ENCODE measurements around the gene TPP2. TPM values are rescaled to one million over a fixed set of nuclear protein-coding genes. Genes with fewer than 3 reads are reported as not detected.

The TPP2 gene
- total RNA-seq, 4 donors from 2014 or later = 24.5 to 32.2 (median 26.8) TPM

DNA sequence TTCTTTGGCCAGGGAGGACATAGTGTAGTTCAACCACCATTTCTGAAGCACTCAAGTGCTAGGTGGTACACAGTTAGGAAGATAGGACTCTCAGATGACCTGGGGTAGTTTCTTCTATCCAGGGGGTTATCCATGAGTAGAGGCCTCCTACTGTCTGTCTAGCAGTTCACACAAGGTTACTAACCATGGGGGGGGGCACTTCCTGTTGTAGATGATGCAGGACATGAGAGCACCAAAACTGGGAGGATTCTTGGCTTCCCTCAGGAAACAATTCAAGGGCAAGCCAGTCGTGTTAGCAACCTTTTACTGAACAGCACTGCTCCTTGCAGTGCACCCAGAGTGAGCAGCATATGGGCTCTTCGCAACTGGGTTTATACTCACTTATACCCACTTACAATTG lies 8.9 kb upstream of the TPP2 start:
- 62 to 67% methylated on average over 2 of the region's 2 CpGs for WGBS, 2 donors
- H3K4me3 ChIP-seq (ENCODE audit: low read depth, poor library complexity, severe bottlenecking) = no peak overlapping the region
- DNase-seq (ENCODE audit: low spot score in 2 of 2) = no peak
- intact Hi-C loops (cut with DNase I; ENCODE audit: low total_unique reads) = loop anchor here (10.0 kb wide), 1 partner anchor 197 kb away; no protein-coding TSS in a partner anchor
- TF ChIP-seq CTCF (IDR thresholded peaks at IDR 0.05) = no peak
- no peak for TF ChIP-seq POLR2A (IDR thresholded peaks at IDR 0.05)

GRCh38 chr13:102589301-102589822 lies 7.4 kb upstream of the TPP2 start:
- intact Hi-C loops (cut with DNase I; ENCODE audit: low total_unique reads) = loop anchor here (10.0 kb wide), 1 partner anchor 195 kb away; no protein-coding TSS in a partner anchor
- TF ChIP-seq POLR2A (IDR thresholded peaks at IDR 0.05) (no peak), CTCF (IDR thresholded peaks at IDR 0.05) (no peak)
- WGBS, 2 donors = 63 to 74% methylated on average over 7 of the region's 7 CpGs
- H3K4me3 ChIP-seq (ENCODE audit: low read depth, poor library complexity, severe bottlenecking) = no peak overlapping the region
- DNase-seq (ENCODE audit: low spot score in 2 of 2) = no peak

DNA sequence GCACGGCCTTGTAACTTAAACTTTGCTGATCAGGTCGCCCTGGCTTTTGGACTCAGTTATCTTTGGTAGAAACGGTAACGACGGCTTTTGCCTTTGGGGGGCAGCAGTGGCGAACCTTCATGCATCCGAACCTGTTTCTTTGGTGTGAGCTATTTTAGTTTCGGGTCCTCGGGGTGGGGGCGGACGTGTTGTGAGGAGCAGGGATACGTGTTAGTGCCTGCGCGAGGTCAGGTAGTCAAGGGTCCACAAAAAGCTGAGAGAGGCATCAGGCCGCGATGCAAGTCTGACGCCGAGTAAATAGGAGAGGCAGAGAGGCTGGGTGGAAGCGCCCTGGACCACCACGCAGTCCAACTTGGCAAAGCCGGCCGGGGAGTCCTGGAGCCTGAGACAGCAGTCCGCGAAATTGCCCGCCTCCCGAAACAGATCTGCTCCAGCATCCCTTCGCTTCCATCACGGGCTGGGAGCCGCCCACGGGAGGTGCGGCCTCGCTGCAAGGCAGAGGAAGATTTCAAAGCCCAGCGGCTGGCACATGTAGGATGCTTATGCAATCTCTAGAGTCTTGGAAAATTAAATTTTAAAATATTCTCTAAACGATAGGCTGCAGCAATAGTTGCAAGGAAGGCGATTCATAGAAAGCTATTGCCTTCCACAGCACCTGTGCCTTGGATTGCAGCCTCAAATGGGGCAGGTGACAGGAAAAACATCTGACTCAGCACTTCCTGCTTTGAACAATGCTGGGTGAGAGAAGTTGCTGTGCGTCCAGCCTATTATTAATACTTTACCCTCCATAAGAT lies 4.6 kb upstream of the TPP2 start:
- intact Hi-C loops (cut with DNase I; ENCODE audit: low total_unique reads) = no loop called here
- TF ChIP-seq CTCF (IDR thresholded peaks at IDR 0.05) (no peak), POLR2A (IDR thresholded peaks at IDR 0.05) (no peak)
- WGBS, 2 donors = 1% methylated on average over 30 to 36 of the region's 36 CpGs

DNA sequence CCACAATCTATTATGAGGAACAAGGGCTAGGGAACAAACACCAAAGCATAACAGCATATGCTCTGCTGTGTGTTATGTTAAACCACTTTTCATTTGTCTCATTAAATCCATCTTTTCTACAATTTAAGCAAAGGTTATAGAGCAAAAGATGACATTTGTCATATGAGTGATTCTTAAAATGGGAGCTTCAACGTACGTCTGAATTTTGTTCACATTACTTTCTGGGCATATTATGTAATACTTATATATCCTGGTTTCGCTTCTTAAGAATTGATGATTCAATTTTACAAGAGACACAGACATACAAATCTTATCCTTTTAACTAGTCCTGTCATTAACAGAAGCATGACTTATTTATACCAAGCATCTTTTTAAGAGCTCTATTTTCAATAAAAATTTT lies 3.3 kb upstream of the TPP2 start:
- intact Hi-C loops (cut with DNase I; ENCODE audit: low total_unique reads) = no loop called here
- WGBS, 2 donors = 73 to 85% methylated on average over 3 of the region's 3 CpGs
- no peak for TF ChIP-seq POLR2A (IDR thresholded peaks at IDR 0.05)
- no peak for TF ChIP-seq CTCF (IDR thresholded peaks at IDR 0.05)
- no peak for DNase-seq (ENCODE audit: low spot score in 2 of 2)
- H3K4me3 ChIP-seq (ENCODE audit: low read depth, poor library complexity, severe bottlenecking) = no peak overlapping the region

More for the DNA sequence above, 4.6 kb upstream of the TPP2 start:
- H3K4me3 ChIP-seq (ENCODE audit: low read depth, poor library complexity, severe bottlenecking) = peak overlapping the region; percentile 35
- peak; percentile 72 to 95 for DNase-seq (ENCODE audit: low spot score in 2 of 2)

DNA sequence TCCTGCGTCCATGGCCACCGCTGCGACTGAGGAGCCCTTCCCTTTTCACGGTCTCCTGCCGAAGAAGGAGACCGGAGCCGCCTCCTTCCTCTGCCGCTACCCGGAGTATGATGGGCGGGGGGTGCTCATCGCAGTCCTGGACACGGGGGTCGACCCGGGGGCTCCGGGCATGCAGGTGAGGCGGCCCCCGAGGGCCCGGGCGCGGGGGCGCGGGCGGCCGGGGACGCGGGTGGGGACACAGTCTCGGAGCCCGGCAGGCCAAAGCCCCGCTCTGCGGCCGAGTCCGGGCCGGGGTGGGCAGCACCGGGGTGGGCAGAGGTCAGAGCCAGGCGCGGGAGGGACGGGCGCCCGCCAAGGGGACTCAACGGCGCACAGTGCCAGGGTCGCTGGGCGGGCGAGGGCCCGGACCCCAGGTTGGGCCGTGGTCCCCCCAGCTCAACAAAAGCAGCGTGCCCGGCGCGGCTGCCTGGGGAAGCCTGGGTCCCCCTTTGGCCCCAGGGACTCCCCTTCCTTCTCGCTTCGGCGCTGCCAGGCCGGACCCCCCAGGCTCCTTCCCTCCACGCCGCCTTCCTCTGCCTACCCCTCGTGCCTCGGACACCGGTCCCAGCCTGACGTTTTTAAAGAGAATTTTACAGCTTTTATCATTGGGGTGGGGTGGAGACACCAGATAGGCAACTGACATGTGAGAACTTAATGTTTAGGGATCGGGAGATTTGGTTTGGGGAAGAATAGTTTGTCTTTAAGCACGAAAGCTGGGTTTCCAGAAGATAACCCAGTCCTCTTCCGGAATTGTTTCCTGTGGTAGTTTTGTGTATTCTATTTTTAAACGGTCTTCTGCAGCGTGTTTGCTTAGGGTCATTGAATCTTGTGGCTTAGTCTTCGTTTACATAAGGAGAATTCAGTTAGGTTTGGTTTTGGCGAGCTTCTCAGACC lies 509 bp downstream of the TPP2 start:
- DNase-seq (ENCODE audit: low spot score in 2 of 2) = peak; percentile 22 to 88
- H3K4me3 ChIP-seq (ENCODE audit: low read depth, poor library complexity, severe bottlenecking) = peak overlapping the region; percentile 95
- TF ChIP-seq POLR2A (IDR thresholded peaks at IDR 0.05) = no peak
- no peak for TF ChIP-seq CTCF (IDR thresholded peaks at IDR 0.05)
- 0 to 1% methylated on average over 27 to 38 of the region's 67 CpGs for WGBS, 2 donors
- intact Hi-C loops (cut with DNase I; ENCODE audit: low total_unique reads) = no loop called here
